ENCODE measurements around the gene PPEF1.

GRCh38 chrX:18789916-18790315 is 82.5 kb downstream of the PPEF1 start:
- TF ChIP-seq, protein P1, sequence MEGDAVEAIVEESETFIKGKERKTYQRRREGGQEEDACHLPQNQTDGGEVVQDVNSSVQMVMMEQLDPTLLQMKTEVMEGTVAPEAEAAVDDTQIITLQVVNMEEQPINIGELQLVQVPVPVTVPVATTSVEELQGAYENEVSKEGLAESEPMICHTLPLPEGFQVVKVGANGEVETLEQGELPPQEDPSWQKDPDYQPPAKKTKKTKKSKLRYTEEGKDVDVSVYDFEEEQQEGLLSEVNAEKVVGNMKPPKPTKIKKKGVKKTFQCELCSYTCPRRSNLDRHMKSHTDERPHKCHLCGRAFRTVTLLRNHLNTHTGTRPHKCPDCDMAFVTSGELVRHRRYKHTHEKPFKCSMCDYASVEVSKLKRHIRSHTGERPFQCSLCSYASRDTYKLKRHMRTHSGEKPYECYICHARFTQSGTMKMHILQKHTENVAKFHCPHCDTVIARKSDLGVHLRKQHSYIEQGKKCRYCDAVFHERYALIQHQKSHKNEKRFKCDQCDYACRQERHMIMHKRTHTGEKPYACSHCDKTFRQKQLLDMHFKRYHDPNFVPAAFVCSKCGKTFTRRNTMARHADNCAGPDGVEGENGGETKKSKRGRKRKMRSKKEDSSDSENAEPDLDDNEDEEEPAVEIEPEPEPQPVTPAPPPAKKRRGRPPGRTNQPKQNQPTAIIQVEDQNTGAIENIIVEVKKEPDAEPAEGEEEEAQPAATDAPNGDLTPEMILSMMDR (IDR thresholded peaks at IDR 0.05; ENCODE audit: low read depth, low read length), result no peak
- TF ChIP-seq MAX (IDR thresholded peaks at IDR 0.05; ENCODE audit: low read depth, low read length) (no peak), POLR2A (IDR thresholded peaks at IDR 0.05; ENCODE audit: extremely low read depth, insufficient read length) (no peak)

Data from NB4 (cell line).